Heart left ventricle (tissue), 16 donors: Measurements from ENCODE around the gene ZNF169. TPM values are rescaled to one million over a fixed set of nuclear protein-coding genes. Genes with fewer than 3 reads are reported as not detected.
"Not testable (repeated sequence)": the region's sequence is repeated elsewhere in the genome, so short reads cannot be mapped to it uniquely, and the experiment has no call there.

ENCODE experiments used
- ATAC-seq, 4 donors: fragments of 200-7000 bp; cut with Tn5 transposase; one replicate each; pipeline ENCODE4 v1.9.1; 2020 to 2022; ENCODE audit warnings: moderate library complexity in 4 of 4, mild to moderate bottlenecking in 3 of 4, moderate number of reproducible peaks in 1 of 4
- DNase-seq, 5 donors: peaks; one replicate each; pipeline ENCODE4 v3.0.0-alpha.2; 2020
- H3K27ac ChIP-seq, 12 donors: fragments of 200-600 bp; sonication (generic) in 4 of 12; one replicate each; pipeline versions ENCODE4 v1.5.0 to v1.8.0; 2016 to 2022; ENCODE audit warnings: mild to moderate bottlenecking in 2 of 12
- H3K27me3 ChIP-seq, 9 donors: fragments of 200-600 bp; sonication (generic) in 2 of 9; one replicate each; pipeline versions ENCODE4 v1.5.1 to v1.8.0; 2016 to 2022; ENCODE audit warnings: mild to moderate bottlenecking in 3 of 9
- H3K36me3 ChIP-seq, 9 donors: fragments of 200-600 bp; sonication (generic) in 2 of 9; one replicate each; pipeline versions ENCODE4 v1.5.0 to v1.8.0; 2018 to 2022; ENCODE audit warnings: mild to moderate bottlenecking in 2 of 9
- H3K4me1 ChIP-seq, 12 donors: fragments of 200-600 bp; sonication (generic) in 4 of 12; one replicate each; pipeline versions ENCODE4 v1.5.0 to v1.8.0; 2016 to 2022; ENCODE audit warnings: mild to moderate bottlenecking in 3 of 12
- H3K4me3 ChIP-seq, 12 donors: fragments of 200-600 bp; sonication (generic) in 4 of 12; one replicate each; pipeline versions ENCODE4 v1.5.0 to v1.8.0; 2017 to 2022; ENCODE audit warnings: mild to moderate bottlenecking in 9 of 12, moderate library complexity in 4 of 12
- H3K9me3 ChIP-seq, 12 donors: fragments of 200-600 bp; sonication (generic) in 4 of 12; one replicate each; pipeline versions ENCODE4 v1.5.0 to v1.8.0; 2016 to 2022; ENCODE audit warnings: mild to moderate bottlenecking in 1 of 12
- CTCF ChIP-seq, 12 donors: fragments of 200-600 bp; sonication (generic) in 4 of 12; IDR thresholded peaks; one replicate each; pipeline versions ENCODE4 v1.5.0 to v1.8.0; 2018 to 2022; ENCODE audit warnings: antibody characterized with exemption in 12 of 12, mild to moderate bottlenecking in 5 of 12
- POLR2A ChIP-seq, 2 donors: fragments of 450-650 bp; IDR thresholded peaks; one replicate each; pipeline ENCODE4 v1.6.1; 2017; ENCODE audit warnings: antibody characterized with exemption in 2 of 2, mild to moderate bottlenecking in 2 of 2, moderate library complexity in 2 of 2
- WGBS, 4 donors: extraction: QIAGEN DNeasy Blood & Tissue Kit in 2 of 4; methylation state at CpG; one replicate each; pipeline versions ENCODE4 v1.1.5 to v1.1.7; 2013 to 2018; 5-methylcytosine and 5-hydroxymethylcytosine counted together
- intact Hi-C, 10 donors: fragments of 100-400 bp; cut with DNase I; formaldehyde crosslinking; loops; one replicate each; pipeline versions ENCODE4 v1.11.1 to v1.14.2; 2022
- polyA plus RNA-seq, 2 donors: library from polyadenylated mRNA; stranded (reverse); fragments of 200-250 nt; gene quantifications; one replicate each; pipeline ENCODE4 v1.2.3, GENCODE V29; 2013
- total RNA-seq, 9 donors: library from RNA; depleted of rRNA in 2 of 9; stranded (reverse); fragments of >200 nt in 2 of 9; fragmentation: NEBNext Ultra II Directional in 3 of 9; extraction: Animal tissue kit (Norgen Biotek cat#: 25700) in 3 of 9; gene quantifications; one replicate each; pipeline versions ENCODE4 v1.1.0 to v1.2.4, GENCODE V29; 2016 to 2023
- donor health status: ischemic (EF 13 %, LVEDD 7.1; RV severe dilation, severe dysfunction).
- donor health status: healthy with polysubstance abuse.
- donor health status: DM: no; HTN: yes; CAD: no.
- donor health status: DM: no; HTN: no; CAD: no.
- donor health status: ischemic (EF 25% LVEDD 6.9; RV normal size, moderate dysfunction).
- donor health status: ischemic (EF 25% LVEDD 5.7; RV mildly dilated, moderate dysfunction).
- donor health status: healthy.
- donor health status: DM: yes; HTN: yes; CAD: no.
- donor health status: ischemic (EF 35%, LVEDD 5.7; RV mildly dilated, moderate dysfunction).
- donor health status: nonischemic (EF 11% LVEDD 7.7; RV severe dilation, severe dysfunction).
- donor health status: DM: yes; HTN: yes; CAD: no.
- donor health status: PGD.
- donor health status: ischemic (EF 29% LVEDD 5.4; RV normal size, mild dysfunction).
- donor health status: nonischemic (EF 23%, LVEDD 6.1; RV moderate dilation, normal function).

Gene ZNF169
- total and polyA plus RNA-seq, 11 donors = 0.99 to 8.7 (median 1.9) TPM

GRCh38 chr9:94256007-94256406 lies 3.1 kb upstream of the ZNF169 start:
- peaks cover 0 to 3% (median 0%) of the 10 kb centered on the region in 9 donors for H3K27me3 ChIP-seq
- TF ChIP-seq POLR2A (IDR thresholded peaks at IDR 0.05) (no peak), CTCF (IDR thresholded peaks at IDR 0.05) (no peak)
- H3K4me3 ChIP-seq = no peak overlapping the region
- H3K36me3 ChIP-seq = no peaks in the 10 kb centered on the region
- no peak for ATAC-seq
- H3K27ac ChIP-seq = no peak overlapping the region
- H3K9me3 ChIP-seq = no peaks in the 10 kb centered on the region
- WGBS, 4 donors = 53 to 63% (median 59%) methylated on average over 2 of the region's 2 CpGs
- no peak for DNase-seq
- peaks cover 0 to 15% (median 8%) of the 10 kb centered on the region in 12 donors for H3K4me1 ChIP-seq
- intact Hi-C loops = no loop called here

- DNase-seq, H3K27ac ChIP-seq, H3K27me3 ChIP-seq, H3K36me3 ChIP-seq, intact Hi-C loops, ATAC-seq, H3K4me3 ChIP-seq: not testable (repeated sequence)
- Histone ChIP-seq H3K9me3 (peaks cover 0 to 16% (median 4%) of the 10 kb centered on the region in 12 donors), H3K4me1 (peaks cover 0 to 12% (median 4%) of the 10 kb centered on the region in 12 donors)
- WGBS, 4 donors = 79 to 94% (median 86%) methylated on average over 3 of the region's 3 CpGs
Observed at GRCh38 chr9:94265626-94266402, 6.7 kb downstream of the ZNF169 start.

GRCh38 chr9:94269264-94269663 lies 10.2 kb downstream of the ZNF169 start:
- Histone ChIP-seq H3K9me3 (peaks cover 0 to 16% (median 4%) of the 10 kb centered on the region in 12 donors), H3K27ac (no peak overlapping the region), H3K4me3 (no peak overlapping the region), H3K36me3 (peaks cover 0 to 2% (median 0%) of the 10 kb centered on the region in 9 donors), H3K4me1 (peaks cover 0 to 12% (median 4%) of the 10 kb centered on the region in 12 donors), H3K27me3 (no peaks in the 10 kb centered on the region)
- peak; percentile 28 to 79 (median 58) for ATAC-seq
- WGBS, 4 donors = 58 to 69% (median 63%) methylated on average over 8 of the region's 8 CpGs
- intact Hi-C loops = no loop called here
- TF ChIP-seq POLR2A (IDR thresholded peaks at IDR 0.05) (no peak), CTCF (IDR thresholded peaks at IDR 0.05) (no peak)
- peak in 2 of 5 donors; percentile 12 to 31 for DNase-seq

- TF ChIP-seq POLR2A (IDR thresholded peaks at IDR 0.05) (no peak), CTCF (IDR thresholded peaks at IDR 0.05) (no peak)
- no peaks in the 10 kb centered on the region for H3K36me3 ChIP-seq
- ATAC-seq = no peak
- H3K4me3 ChIP-seq = no peak overlapping the region
- peaks cover 0 to 16% (median 4%) of the 10 kb centered on the region in 12 donors for H3K9me3 ChIP-seq
- no peak for DNase-seq
- no peaks in the 10 kb centered on the region for H3K27me3 ChIP-seq
- peaks cover 0 to 12% (median 4%) of the 10 kb centered on the region in 12 donors for H3K4me1 ChIP-seq
- intact Hi-C loops = no loop called here
- 79 to 93% (median 82%) methylated on average over 1 of the region's 1 CpG for WGBS, 4 donors
- H3K27ac ChIP-seq = no peak overlapping the region
Observed at GRCh38 chr9:94270009-94270408, 10.9 kb downstream of the ZNF169 start.

GRCh38 chr9:94277029-94277428 lies 17.9 kb downstream of the ZNF169 start:
- H3K27ac ChIP-seq, DNase-seq, ATAC-seq, H3K4me3 ChIP-seq, H3K4me1 ChIP-seq, intact Hi-C loops, H3K27me3 ChIP-seq, H3K9me3 ChIP-seq: not testable (repeated sequence)
- peaks cover 0 to 32% (median 23%) of the 10 kb centered on the region in 9 donors for H3K36me3 ChIP-seq
- WGBS, 4 donors = 89 to 96% (median 96%) methylated on average over 4 of the region's 4 CpGs
